Dermis blood vessel endothelial cell (primary cell): ENCODE measurements around the gene DPP9. TPM values are rescaled to one million over a fixed set of nuclear protein-coding genes. Genes with fewer than 3 reads are reported as not detected.

Experiments
- total RNA-seq: library from RNA; depleted of rRNA; stranded (reverse); fragments of >200 nt; gene quantifications from 2 replicates; pipeline ENCODE4 v1.2.3, GENCODE V29; 2014

Gene DPP9
- total RNA-seq, 1 donor from 2014 or later: 42.9 TPM

Other genes with a start within 250 kb of the DPP9 start
- gene PLIN4, start 205.4 kb downstream of the DPP9 start, total RNA-seq: 1.1 and 1.5 TPM in 2 replicates
- 4.7 and 11.7 TPM in 2 replicates for gene PLIN5, start 188.6 kb downstream of the DPP9 start, total RNA-seq
- 1.2 and 1.6 TPM in 2 replicates for gene LRG1, start 183.8 kb downstream of the DPP9 start, total RNA-seq
- 143 and 209 TPM in 2 replicates for gene SEMA6B, start 164.2 kb downstream of the DPP9 start, total RNA-seq
- gene TNFAIP8L1, start 84.3 kb downstream of the DPP9 start, total RNA-seq: 65.4 and 70.1 TPM in 2 replicates
- gene MYDGF, start 53.5 kb downstream of the DPP9 start, total RNA-seq: 140 and 183 TPM in 2 replicates
- 18.4 and 18.7 TPM in 2 replicates for gene FEM1A, start 67.9 kb upstream of the DPP9 start, total RNA-seq
- 4.9 and 7.7 TPM in 2 replicates for gene TICAM1, start 107.9 kb upstream of the DPP9 start, total RNA-seq
- gene PLIN3, start 143.8 kb upstream of the DPP9 start, total RNA-seq: 111 and 167 TPM in 2 replicates
- not detected in 2 replicates for gene ARRDC5, start 179.1 kb upstream of the DPP9 start, total RNA-seq
- 22.0 and 55.7 TPM in 2 replicates for gene UHRF1, start 185.7 kb upstream of the DPP9 start, total RNA-seq
- 13.4 and 20.2 TPM in 2 replicates for gene KDM4B, start 245.3 kb upstream of the DPP9 start, total RNA-seq